NT2/D1 (cell line): ENCODE data around the gene ATP13A2.

Experiments
- SUZ12 ChIP-seq: IDR thresholded peaks from 2 replicates; pipeline ENCODE4 v1.6.1; 2011; ENCODE audit not compliant: insufficient read length, insufficient read depth; ENCODE audit errors: extremely low read depth
- YY1 ChIP-seq: IDR thresholded peaks from 2 replicates; pipeline ENCODE4 v1.6.1; 2011; ENCODE audit not compliant: insufficient read length, insufficient read depth
- ZNF274 ChIP-seq: IDR thresholded peaks from 2 replicates; pipeline ENCODE4 v1.6.1; 2011; ENCODE audit warnings: mild to moderate bottlenecking, low read depth, low read length

- no peak for TF ChIP-seq YY1
- TF ChIP-seq SUZ12 = no peak
- TF ChIP-seq ZNF274 = no peak
Observed at GRCh38 chr1:16967095-16967575, 44.6 kb downstream of the ATP13A2 start.
